Panc1 (cell line): ENCODE results near the gene CTNND2.

Experiments used
- POLR2AphosphoS5 ChIP-seq: IDR thresholded peaks from 2 replicates; pipeline ENCODE4 v1.6.1; 2012; ENCODE audit warnings: mild to moderate bottlenecking, low read depth, low read length, moderate library complexity
- SIN3A ChIP-seq: IDR thresholded peaks from 2 replicates; pipeline ENCODE4 v1.6.1; 2012; ENCODE audit warnings: low read depth, mild to moderate bottlenecking, low read length, moderate library complexity, borderline replicate concordance; ENCODE audit not compliant: insufficient read depth
- TCF7L2 ChIP-seq: IDR thresholded peaks from 2 replicates; pipeline ENCODE4 v1.6.1; 2011; ENCODE audit warnings: mild to moderate bottlenecking, low read depth, low read length, inconsistent platforms
- TF ChIP-seq, protein P1 (sequence below): fragments of 450-650 bp; IDR thresholded peaks from 2 replicates; pipeline ENCODE4 v1.5.1; 2017; ENCODE audit warnings: mild to moderate bottlenecking
- TF ChIP-seq, protein P2 (sequence below), 2 experiments: IDR thresholded peaks; 2 replicates each; pipeline ENCODE4 v1.6.1; 2011 to 2012; ENCODE audit warnings: low read depth in 2 of 2, control low read depth in 1 of 2, low read length in 1 of 2, mild to moderate bottlenecking in 1 of 2, moderate library complexity in 1 of 2; ENCODE audit not compliant: insufficient read depth in 1 of 2

DNA sequence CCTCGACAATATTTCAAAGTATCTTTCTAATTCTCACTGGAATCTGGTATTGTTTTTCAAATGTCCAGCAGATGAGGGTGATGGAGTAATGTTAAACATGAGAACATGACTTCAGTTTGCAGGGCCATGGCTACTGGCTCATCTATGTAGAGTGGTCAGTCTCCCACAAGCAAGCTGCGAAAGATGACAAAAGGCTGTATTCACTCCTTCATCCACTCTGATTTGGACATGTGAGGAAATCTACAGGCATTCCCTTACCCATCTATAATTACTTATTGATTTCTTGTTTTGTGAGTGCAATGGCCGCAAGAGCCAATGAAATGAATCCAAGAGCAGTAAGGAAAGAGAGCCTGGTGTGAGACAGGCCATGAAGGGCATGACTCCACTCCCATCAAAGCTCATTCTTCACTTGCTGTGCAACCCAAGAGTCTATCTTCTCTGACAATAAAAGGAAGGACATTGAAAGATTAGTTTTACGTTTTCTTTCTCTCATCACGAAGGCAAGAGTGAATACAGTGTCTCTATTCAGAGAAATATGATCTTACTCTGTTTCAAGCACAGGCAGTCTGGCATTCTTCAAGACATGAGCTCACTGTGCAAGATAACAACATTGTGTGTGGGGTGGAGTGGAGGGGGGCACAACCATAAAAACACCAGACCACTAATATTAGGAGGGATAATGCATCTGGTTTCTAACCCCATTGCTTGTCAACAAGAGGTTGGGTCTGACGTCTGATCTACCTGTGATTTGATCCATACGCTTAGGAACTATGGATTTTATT, 893.6 kb downstream of the CTNND2 start:
- TF ChIP-seq, protein P1, sequence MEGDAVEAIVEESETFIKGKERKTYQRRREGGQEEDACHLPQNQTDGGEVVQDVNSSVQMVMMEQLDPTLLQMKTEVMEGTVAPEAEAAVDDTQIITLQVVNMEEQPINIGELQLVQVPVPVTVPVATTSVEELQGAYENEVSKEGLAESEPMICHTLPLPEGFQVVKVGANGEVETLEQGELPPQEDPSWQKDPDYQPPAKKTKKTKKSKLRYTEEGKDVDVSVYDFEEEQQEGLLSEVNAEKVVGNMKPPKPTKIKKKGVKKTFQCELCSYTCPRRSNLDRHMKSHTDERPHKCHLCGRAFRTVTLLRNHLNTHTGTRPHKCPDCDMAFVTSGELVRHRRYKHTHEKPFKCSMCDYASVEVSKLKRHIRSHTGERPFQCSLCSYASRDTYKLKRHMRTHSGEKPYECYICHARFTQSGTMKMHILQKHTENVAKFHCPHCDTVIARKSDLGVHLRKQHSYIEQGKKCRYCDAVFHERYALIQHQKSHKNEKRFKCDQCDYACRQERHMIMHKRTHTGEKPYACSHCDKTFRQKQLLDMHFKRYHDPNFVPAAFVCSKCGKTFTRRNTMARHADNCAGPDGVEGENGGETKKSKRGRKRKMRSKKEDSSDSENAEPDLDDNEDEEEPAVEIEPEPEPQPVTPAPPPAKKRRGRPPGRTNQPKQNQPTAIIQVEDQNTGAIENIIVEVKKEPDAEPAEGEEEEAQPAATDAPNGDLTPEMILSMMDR: no peak
- TF ChIP-seq, protein P2, sequence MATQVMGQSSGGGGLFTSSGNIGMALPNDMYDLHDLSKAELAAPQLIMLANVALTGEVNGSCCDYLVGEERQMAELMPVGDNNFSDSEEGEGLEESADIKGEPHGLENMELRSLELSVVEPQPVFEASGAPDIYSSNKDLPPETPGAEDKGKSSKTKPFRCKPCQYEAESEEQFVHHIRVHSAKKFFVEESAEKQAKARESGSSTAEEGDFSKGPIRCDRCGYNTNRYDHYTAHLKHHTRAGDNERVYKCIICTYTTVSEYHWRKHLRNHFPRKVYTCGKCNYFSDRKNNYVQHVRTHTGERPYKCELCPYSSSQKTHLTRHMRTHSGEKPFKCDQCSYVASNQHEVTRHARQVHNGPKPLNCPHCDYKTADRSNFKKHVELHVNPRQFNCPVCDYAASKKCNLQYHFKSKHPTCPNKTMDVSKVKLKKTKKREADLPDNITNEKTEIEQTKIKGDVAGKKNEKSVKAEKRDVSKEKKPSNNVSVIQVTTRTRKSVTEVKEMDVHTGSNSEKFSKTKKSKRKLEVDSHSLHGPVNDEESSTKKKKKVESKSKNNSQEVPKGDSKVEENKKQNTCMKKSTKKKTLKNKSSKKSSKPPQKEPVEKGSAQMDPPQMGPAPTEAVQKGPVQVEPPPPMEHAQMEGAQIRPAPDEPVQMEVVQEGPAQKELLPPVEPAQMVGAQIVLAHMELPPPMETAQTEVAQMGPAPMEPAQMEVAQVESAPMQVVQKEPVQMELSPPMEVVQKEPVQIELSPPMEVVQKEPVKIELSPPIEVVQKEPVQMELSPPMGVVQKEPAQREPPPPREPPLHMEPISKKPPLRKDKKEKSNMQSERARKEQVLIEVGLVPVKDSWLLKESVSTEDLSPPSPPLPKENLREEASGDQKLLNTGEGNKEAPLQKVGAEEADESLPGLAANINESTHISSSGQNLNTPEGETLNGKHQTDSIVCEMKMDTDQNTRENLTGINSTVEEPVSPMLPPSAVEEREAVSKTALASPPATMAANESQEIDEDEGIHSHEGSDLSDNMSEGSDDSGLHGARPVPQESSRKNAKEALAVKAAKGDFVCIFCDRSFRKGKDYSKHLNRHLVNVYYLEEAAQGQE (IDR thresholded peaks at IDR 0.05; ENCODE audit: insufficient read depth in 1 of 2, low read depth in 2 of 2, low read length in 1 of 2): no peak
- TF ChIP-seq TCF7L2 (no peak), POLR2AphosphoS5 (no peak), SIN3A (no peak)
